Type B pancreatic cell (in vitro differentiated cells): Measurements from ENCODE around the gene PTPN14. TPM values are rescaled to one million over a fixed set of nuclear protein-coding genes. Genes with fewer than 3 reads are reported as not detected.

Experiments used
- DNase-seq: peaks from one replicate; pipeline ENCODE4 v3.0.0; 2021; ENCODE audit warnings: mixed read lengths; ENCODE audit not compliant: unreplicated experiment; ENCODE audit errors: extremely low spot score
- H3K27ac Mint-ChIP-seq: 2 replicates; pipeline ENCODE4 v1.8.0; 2021; ENCODE audit warnings: mild to moderate bottlenecking, mixed read lengths
- H3K27me3 Mint-ChIP-seq: 2 replicates; pipeline ENCODE4 v1.8.0; 2021; ENCODE audit warnings: mixed read lengths
- H3K36me3 Mint-ChIP-seq: 2 replicates; pipeline ENCODE4 v1.8.0; 2021; ENCODE audit warnings: mixed read lengths
- H3K4me1 Mint-ChIP-seq: one replicate; pipeline ENCODE4 v1.8.0; 2021; ENCODE audit warnings: mixed read lengths; ENCODE audit not compliant: unreplicated experiment
- H3K4me3 Mint-ChIP-seq: 2 replicates; pipeline ENCODE4 v1.8.0; 2021; ENCODE audit warnings: mild to moderate bottlenecking, mixed read lengths
- H3K9me3 Mint-ChIP-seq: 2 replicates; pipeline ENCODE4 v1.8.0; 2021; ENCODE audit warnings: mixed read lengths
- total RNA-seq: library from RNA; stranded (reverse); gene quantifications from 2 replicates; pipeline ENCODE4 v1.2.1, GENCODE V29; 2021; ENCODE audit warnings: low replicate concordance
- TF ChIP-seq, protein P1 (sequence below): fragments of 200-600 bp; sonication (generic); conservative IDR thresholded peaks from 2 replicates; pipeline ENCODE4 v1.5.0; 2021; ENCODE audit warnings: antibody characterized with exemption, mild to moderate bottlenecking

Gene PTPN14
- total RNA-seq, 1 donor from 2014 or later, result 29.2 TPM

GRCh38 chr1:214361636-214362035, 189.8 kb downstream of the PTPN14 start:
- no peak overlapping the region for H3K27ac Mint-ChIP-seq

GRCh38 chr1:214360525-214361164, 190.8 kb downstream of the PTPN14 start:
- no peak overlapping the region for H3K4me3 Mint-ChIP-seq
- H3K36me3 Mint-ChIP-seq, result peaks cover 40% of the 10 kb centered on the region
- TF ChIP-seq, protein P1, sequence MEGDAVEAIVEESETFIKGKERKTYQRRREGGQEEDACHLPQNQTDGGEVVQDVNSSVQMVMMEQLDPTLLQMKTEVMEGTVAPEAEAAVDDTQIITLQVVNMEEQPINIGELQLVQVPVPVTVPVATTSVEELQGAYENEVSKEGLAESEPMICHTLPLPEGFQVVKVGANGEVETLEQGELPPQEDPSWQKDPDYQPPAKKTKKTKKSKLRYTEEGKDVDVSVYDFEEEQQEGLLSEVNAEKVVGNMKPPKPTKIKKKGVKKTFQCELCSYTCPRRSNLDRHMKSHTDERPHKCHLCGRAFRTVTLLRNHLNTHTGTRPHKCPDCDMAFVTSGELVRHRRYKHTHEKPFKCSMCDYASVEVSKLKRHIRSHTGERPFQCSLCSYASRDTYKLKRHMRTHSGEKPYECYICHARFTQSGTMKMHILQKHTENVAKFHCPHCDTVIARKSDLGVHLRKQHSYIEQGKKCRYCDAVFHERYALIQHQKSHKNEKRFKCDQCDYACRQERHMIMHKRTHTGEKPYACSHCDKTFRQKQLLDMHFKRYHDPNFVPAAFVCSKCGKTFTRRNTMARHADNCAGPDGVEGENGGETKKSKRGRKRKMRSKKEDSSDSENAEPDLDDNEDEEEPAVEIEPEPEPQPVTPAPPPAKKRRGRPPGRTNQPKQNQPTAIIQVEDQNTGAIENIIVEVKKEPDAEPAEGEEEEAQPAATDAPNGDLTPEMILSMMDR, result no peak
- no peaks in the 10 kb centered on the region for H3K27me3 Mint-ChIP-seq
- no peaks in the 10 kb centered on the region for H3K9me3 Mint-ChIP-seq
- DNase-seq, result no peak
- no peak overlapping the region for H3K27ac Mint-ChIP-seq
- no peaks in the 10 kb centered on the region for H3K4me1 Mint-ChIP-seq

More at GRCh38 chr1:214361636-214362035, 189.8 kb downstream of the PTPN14 start:
- TF ChIP-seq, protein P1, result no peak
- Mint-ChIP-seq H3K4me3 (no peak overlapping the region), H3K36me3 (peaks cover 40% of the 10 kb centered on the region), H3K27me3 (no peaks in the 10 kb centered on the region), H3K4me1 (no peaks in the 10 kb centered on the region), H3K9me3 (no peaks in the 10 kb centered on the region)
- DNase-seq, result no peak

- Mint-ChIP-seq H3K36me3 (peaks cover 45% of the 10 kb centered on the region), H3K9me3 (no peaks in the 10 kb centered on the region), H3K27ac (no peak overlapping the region), H3K4me3 (no peak overlapping the region), H3K4me1 (no peaks in the 10 kb centered on the region), H3K27me3 (no peaks in the 10 kb centered on the region)
- TF ChIP-seq, protein P1, result no peak
- DNase-seq, result no peak
Measured at GRCh38 chr1:214360116-214360515, 191.3 kb downstream of the PTPN14 start.

DNA sequence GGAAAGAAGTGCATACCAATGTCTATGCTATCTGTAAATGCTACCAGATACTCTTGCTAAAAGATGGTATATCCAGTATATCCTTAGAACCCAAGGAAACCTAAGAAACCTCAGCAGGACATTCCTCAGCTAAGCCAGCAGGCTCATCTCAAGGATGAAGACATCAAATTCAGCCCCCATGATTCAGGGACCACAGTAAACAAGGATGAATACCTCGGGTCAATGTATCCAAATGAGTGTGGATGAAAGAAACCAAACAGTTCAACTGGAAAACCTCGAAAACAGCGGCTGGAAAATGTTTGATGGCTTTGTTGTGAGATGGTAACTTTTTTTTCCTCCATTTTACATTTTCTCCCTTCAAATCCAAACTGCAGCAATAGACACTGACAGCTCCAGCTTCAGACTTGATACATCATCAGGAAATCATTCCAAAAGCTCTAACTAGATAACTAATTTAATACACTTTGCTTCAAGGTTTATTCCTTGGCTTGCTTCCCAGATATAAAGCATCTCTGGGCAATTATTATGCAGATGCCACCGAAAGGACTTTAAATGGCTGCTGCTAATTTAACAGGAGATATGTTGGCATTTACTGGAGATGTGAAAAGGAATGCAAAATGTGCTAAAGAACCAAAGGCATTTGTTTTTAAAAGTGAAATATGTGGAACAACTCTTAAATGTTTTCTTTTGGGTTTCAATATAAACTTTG, 196.8 kb downstream of the PTPN14 start:
- Mint-ChIP-seq H3K9me3 (no peaks in the 10 kb centered on the region), H3K4me1 (peaks cover 7% of the 10 kb centered on the region), H3K27ac (no peak overlapping the region), H3K27me3 (no peaks in the 10 kb centered on the region), H3K36me3 (peaks cover 28% of the 10 kb centered on the region), H3K4me3 (no peak overlapping the region)
- TF ChIP-seq, protein P1, result no peak
- no peak for DNase-seq

- peaks cover 29% of the 10 kb centered on the region for H3K36me3 Mint-ChIP-seq
- TF ChIP-seq, protein P1, result no peak
- H3K4me3 Mint-ChIP-seq, result no peak overlapping the region
- H3K4me1 Mint-ChIP-seq, result peaks cover 7% of the 10 kb centered on the region
- H3K27me3 Mint-ChIP-seq, result no peaks in the 10 kb centered on the region
- no peak for DNase-seq
- H3K9me3 Mint-ChIP-seq, result no peaks in the 10 kb centered on the region
- no peak overlapping the region for H3K27ac Mint-ChIP-seq
Measured at GRCh38 chr1:214352838-214353237, 198.6 kb downstream of the PTPN14 start.
